ENCODE results near the gene AEBP1. TPM values are rescaled to one million over a fixed set of nuclear protein-coding genes. Genes with fewer than 3 reads are reported as not detected.

Gene AEBP1
- total and polyA plus RNA-seq, 2 of the 4 experiments (the other 2 are of a cell fraction), result 1.1 to 5.7 TPM

DNA sequence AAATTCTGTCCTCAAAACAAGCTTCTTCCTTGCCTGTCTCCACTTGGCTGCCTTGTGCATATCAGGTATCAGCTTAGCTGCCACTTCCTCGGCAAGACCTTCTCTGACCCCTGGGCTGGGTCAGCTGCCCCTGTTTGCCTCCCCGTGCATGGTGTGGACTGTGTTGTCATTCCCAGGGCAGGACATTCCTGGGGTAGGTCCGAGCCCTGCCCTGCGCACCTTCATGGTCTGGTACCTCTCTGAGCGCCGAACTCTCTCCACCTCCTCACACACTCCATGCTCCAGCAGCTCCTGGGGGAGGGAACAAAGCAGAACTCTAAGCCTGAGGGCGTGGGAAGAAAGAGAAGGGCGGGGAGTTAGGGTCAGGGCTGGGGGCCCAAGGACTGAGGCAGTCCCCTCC, 25.6 kb upstream of the AEBP1 start:
- dilution Hi-C loops (cut with HindIII; ENCODE audit: low sequenced_read_pairs, unreplicated experiment) (no loop called here), intact Hi-C loops (cut with micrococcal nuclease) (no loop called here), in situ Hi-C loops (cut with MboI; ENCODE audit: low sequenced_read_pairs) (no loop called here)
- no peak overlapping the region for H2BK120ac ChIP-seq (ENCODE audit: low read depth, low read length)
- H3K18ac ChIP-seq (ENCODE audit: low read depth, low read length), result no peak overlapping the region
- no peak overlapping the region for H4K5ac ChIP-seq (ENCODE audit: low read depth, low read length)
- H3K27me3 ChIP-seq (ENCODE audit: control insufficient read depth, insufficient read depth, low read length), result no peaks in the 10 kb centered on the region
- no peak overlapping the region for H2BK15ac ChIP-seq (ENCODE audit: low read depth, low read length)
- TF ChIP-seq POLR2A (IDR thresholded peaks at IDR 0.05; ENCODE audit: low read depth, low read length) (no peak), SMC3 (IDR thresholded peaks at IDR 0.05; ENCODE audit: low read depth, low read length) (no peak), RFX5 (IDR thresholded peaks at IDR 0.05; ENCODE audit: low read depth, low read length) (no peak), FOS (IDR thresholded peaks at IDR 0.05; ENCODE audit: low read depth, low read length) (no peak), MXI1 (IDR thresholded peaks at IDR 0.05; ENCODE audit: borderline replicate concordance, low read depth, low read length) (no peak), CHD1 (IDR thresholded peaks at IDR 0.05; ENCODE audit: low read depth, low read length) (no peak), BHLHE40 (IDR thresholded peaks at IDR 0.05; ENCODE audit: low read depth, low read length) (no peak), RCOR1 (IDR thresholded peaks at IDR 0.05; ENCODE audit: insufficient replicate concordance, low read length) (no peak), RAD21 (IDR thresholded peaks at IDR 0.05; ENCODE audit: low read length) (no peak), MAZ (IDR thresholded peaks at IDR 0.05; ENCODE audit: borderline replicate concordance, low read depth, low read length) (no peak), MAFK (IDR thresholded peaks at IDR 0.05; ENCODE audit: low read depth, low read length) (no peak), NFE2L2 (IDR thresholded peaks at IDR 0.05; ENCODE audit: low read depth, low read length) (no peak), CEBPB (IDR thresholded peaks at IDR 0.05; ENCODE audit: low read depth, low read length) (no peak)
- TF ChIP-seq, protein P1, sequence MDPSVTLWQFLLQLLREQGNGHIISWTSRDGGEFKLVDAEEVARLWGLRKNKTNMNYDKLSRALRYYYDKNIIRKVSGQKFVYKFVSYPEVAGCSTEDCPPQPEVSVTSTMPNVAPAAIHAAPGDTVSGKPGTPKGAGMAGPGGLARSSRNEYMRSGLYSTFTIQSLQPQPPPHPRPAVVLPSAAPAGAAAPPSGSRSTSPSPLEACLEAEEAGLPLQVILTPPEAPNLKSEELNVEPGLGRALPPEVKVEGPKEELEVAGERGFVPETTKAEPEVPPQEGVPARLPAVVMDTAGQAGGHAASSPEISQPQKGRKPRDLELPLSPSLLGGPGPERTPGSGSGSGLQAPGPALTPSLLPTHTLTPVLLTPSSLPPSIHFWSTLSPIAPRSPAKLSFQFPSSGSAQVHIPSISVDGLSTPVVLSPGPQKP (IDR thresholded peaks at IDR 0.05; ENCODE audit: borderline replicate concordance, low read depth, low read length), result no peak
- TF ChIP-seq, protein P2, sequence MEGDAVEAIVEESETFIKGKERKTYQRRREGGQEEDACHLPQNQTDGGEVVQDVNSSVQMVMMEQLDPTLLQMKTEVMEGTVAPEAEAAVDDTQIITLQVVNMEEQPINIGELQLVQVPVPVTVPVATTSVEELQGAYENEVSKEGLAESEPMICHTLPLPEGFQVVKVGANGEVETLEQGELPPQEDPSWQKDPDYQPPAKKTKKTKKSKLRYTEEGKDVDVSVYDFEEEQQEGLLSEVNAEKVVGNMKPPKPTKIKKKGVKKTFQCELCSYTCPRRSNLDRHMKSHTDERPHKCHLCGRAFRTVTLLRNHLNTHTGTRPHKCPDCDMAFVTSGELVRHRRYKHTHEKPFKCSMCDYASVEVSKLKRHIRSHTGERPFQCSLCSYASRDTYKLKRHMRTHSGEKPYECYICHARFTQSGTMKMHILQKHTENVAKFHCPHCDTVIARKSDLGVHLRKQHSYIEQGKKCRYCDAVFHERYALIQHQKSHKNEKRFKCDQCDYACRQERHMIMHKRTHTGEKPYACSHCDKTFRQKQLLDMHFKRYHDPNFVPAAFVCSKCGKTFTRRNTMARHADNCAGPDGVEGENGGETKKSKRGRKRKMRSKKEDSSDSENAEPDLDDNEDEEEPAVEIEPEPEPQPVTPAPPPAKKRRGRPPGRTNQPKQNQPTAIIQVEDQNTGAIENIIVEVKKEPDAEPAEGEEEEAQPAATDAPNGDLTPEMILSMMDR (conservative IDR thresholded peaks at IDR 0.05; ENCODE audit: low read depth, low read length), result no peak
- TF ChIP-seq, protein P3, sequence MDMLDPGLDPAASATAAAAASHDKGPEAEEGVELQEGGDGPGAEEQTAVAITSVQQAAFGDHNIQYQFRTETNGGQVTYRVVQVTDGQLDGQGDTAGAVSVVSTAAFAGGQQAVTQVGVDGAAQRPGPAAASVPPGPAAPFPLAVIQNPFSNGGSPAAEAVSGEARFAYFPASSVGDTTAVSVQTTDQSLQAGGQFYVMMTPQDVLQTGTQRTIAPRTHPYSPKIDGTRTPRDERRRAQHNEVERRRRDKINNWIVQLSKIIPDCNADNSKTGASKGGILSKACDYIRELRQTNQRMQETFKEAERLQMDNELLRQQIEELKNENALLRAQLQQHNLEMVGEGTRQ (IDR thresholded peaks at IDR 0.05; ENCODE audit: low read depth, low read length), result no peak
- no TSS peak for BruUV-seq (replicated peaks)
- H4K91ac ChIP-seq (ENCODE audit: insufficient read depth, low read depth, low read length), result no peak overlapping the region
- H3K4me2 ChIP-seq (ENCODE audit: low read depth, low read length), result no peak overlapping the region
- H3K4me1 ChIP-seq (ENCODE audit: control insufficient read depth, insufficient read depth, low read length), result peaks cover 2% of the 10 kb centered on the region; the same call in 1 of the 2 replicates
- no peak overlapping the region for H2AK5ac ChIP-seq (ENCODE audit: low read depth, low read length)
- DNase-seq (no peak), ATAC-seq (ENCODE audit: low read depth) (no peak)
- peaks cover 9% of the 10 kb centered on the region for H3K9me1 ChIP-seq (ENCODE audit: insufficient read depth, low read length)
- CTCF ChIA-PET, result no interaction called here
- H2AK9ac ChIP-seq (replicated peaks; ENCODE audit: low read depth, low read length, poor library complexity), result no peak overlapping the region
- no peak overlapping the region for H3K27ac ChIP-seq (ENCODE audit: insufficient read depth, low read length)
- no peak overlapping the region for H3K23ac ChIP-seq (ENCODE audit: low read depth, low read length)
- no peak overlapping the region for H3K9ac ChIP-seq (ENCODE audit: low read depth, low read length)
- H2BK20ac ChIP-seq (ENCODE audit: low read depth, low read length), result no peak overlapping the region
- POLR2A ChIA-PET (ENCODE audit: unreplicated experiment), result no interaction called here
- H3K79me1 ChIP-seq (ENCODE audit: low read depth in 1 of 2, low read length in 2 of 2), result peaks cover 7 to 33% of the 10 kb centered on the region in 2 experiments; a peak in 3 of 4 replicates
- no peak overlapping the region for H3K56ac ChIP-seq (ENCODE audit: extremely low read depth, insufficient read depth, low read length)
- no peak overlapping the region for H3K14ac ChIP-seq (replicated peaks; ENCODE audit: low read depth, low read length)
- 20% methylated on average over 1 of the region's 8 CpGs; no CpG with 5 or more reads in 1 of the 2 experiments for WGBS, 2 experiments (ENCODE audit: extremely low coverage in 2 of 2, insufficient read length in 1 of 2)
- H4K8ac ChIP-seq (ENCODE audit: low read depth in 2 of 2, low read length in 2 of 2), result no peak overlapping the region
- H3K9me3 ChIP-seq (ENCODE audit: control insufficient read depth, insufficient read depth, low read length), result no peaks in the 10 kb centered on the region
- H2AFZ ChIP-seq (replicated peaks; ENCODE audit: low read length, poor library complexity), result no peak overlapping the region
- peaks cover 52% of the 10 kb centered on the region for H3K36me3 ChIP-seq (ENCODE audit: control insufficient read depth, insufficient read depth, low read length)
- H2BK5ac ChIP-seq (ENCODE audit: low read depth, low read length, poor library complexity, severe bottlenecking), result no peak overlapping the region
- H4K20me1 ChIP-seq (ENCODE audit: insufficient read depth, low read length), result no peaks in the 10 kb centered on the region; the same call in 1 of the 2 replicates
- no peak overlapping the region for H3K4me3 ChIP-seq (ENCODE audit: insufficient read depth, low read depth, low read length)
- no peak overlapping the region for H3K4ac ChIP-seq (ENCODE audit: low read depth, low read length)
